Neural cell (in vitro differentiated cells): Measurements from ENCODE around the gene TRIM5.

Experiments used
- CTCF ChIP-seq: fragments of 450-650 bp; IDR thresholded peaks from 2 replicates; pipeline ENCODE4 v1.5.1; 2014; ENCODE audit warnings: antibody characterized with exemption, mild to moderate bottlenecking, moderate library complexity; ENCODE audit not compliant: poor library complexity, severe bottlenecking
- EP300 ChIP-seq: fragments of 450-650 bp; conservative IDR thresholded peaks from 2 replicates; pipeline ENCODE4 v1.6.1; 2014; ENCODE audit warnings: antibody characterized with exemption, mild to moderate bottlenecking, moderate library complexity; ENCODE audit not compliant: poor library complexity, severe bottlenecking
- EZH2 ChIP-seq: fragments of 200-600, 300-800 bp; shearing (Covaris generic), sonication (generic); IDR thresholded peaks from 2 replicates; pipeline ENCODE4 v1.6.1; 2014; ENCODE audit warnings: antibody characterized with exemption, low read length, borderline replicate concordance, mild to moderate bottlenecking; ENCODE audit not compliant: insufficient read depth, poor library complexity, severe bottlenecking
- RAD21 ChIP-seq: fragments of 450-650 bp; conservative IDR thresholded peaks from 2 replicates; pipeline ENCODE4 v1.6.1; 2014; ENCODE audit warnings: antibody characterized with exemption, mild to moderate bottlenecking, moderate library complexity
- REST ChIP-seq: IDR thresholded peaks from 2 replicates; pipeline ENCODE4 v1.6.1; 2012; ENCODE audit warnings: borderline replicate concordance

GRCh38 chr11:5703741-5704536 lies 19.1 kb upstream of the TRIM5 start:
- no peak for TF ChIP-seq CTCF
- TF ChIP-seq RAD21, result no peak
- TF ChIP-seq EZH2, result no peak
- no peak for TF ChIP-seq REST
- no peak for TF ChIP-seq EP300
